Measurements from ENCODE around the gene PRICKLE2.

The PRICKLE2 gene

DNA sequence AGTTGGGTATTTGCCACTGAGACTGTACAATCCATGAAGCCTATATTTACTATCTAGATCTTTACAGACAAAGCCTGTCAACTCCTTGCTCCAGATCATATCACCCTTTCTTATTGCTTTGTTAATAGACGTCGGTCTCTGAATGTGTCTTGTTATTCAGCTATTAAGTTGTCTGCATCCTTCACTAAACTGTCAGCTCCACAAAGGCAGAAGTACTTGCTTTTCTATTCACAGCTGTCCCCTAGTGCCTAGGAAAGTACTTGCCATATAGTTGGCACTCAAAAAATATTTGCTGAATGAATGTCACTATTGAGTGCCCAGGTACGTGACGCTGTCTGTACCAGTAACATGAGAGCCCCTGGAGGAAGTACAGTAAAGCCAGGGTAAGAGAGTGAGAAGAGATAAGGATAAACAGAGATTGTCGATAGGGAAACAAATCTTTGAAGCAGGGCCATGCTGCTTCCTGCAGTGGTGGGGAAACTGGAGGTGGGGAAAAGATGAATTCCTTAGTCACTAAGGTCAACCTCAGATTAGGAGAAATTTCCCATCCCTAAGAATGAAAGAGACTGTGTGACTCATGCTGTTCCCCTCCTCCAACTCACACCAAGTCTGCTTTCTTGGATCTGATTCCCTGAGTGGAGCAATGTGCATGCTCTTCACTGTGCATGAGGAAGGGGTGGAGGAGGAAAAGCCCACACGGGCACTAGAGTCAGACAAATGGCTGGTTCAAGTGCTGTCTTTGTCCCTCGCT is 36.3 kb downstream of the PRICKLE2 start:
- peak; percentile 95 for DNase-seq (ENCODE audit: low spot score)

DNA sequence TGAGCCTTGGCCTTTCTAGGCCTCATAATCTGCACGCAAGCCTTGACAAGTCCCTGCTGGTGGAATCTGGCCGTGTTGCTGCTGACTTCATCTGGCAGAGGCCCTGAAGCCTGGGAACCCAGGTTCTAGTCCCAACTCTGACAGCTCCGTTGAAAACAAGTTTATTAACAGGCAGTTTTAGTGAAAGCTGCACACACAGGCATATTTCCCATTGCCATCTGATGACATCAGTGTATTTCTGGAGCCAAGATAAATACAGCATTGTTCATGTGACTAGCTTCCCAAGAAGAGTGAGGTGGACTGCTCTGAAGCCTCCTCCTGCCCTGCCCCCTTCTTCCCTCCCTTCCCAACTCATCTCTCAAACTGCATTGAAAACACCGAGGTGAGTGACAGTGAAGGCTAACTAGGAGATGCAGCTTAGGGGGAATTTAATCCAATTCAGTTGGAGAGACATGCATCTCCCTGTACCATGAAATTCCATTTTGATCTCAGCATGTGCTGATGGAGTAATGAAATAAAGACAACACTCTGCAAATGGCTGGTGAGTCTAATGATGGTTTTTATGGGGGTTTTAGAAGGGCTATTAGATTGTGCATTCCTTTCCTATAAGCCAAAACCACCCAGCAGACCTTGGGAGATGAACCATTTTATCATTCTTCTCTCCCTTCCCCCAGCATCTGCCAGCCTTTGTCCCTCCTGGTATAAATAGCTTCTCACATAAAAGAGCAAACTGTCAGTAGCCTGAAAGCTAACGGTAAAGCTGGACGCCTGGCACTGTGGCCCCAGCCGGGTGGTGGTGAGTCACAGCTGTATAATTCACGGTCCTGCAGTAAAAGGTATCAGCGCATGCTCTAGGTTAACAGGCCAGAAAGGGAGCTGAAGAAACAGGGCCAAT is 38.0 kb downstream of the PRICKLE2 start:
- peak; percentile 98 for DNase-seq (ENCODE audit: low spot score)

DNA sequence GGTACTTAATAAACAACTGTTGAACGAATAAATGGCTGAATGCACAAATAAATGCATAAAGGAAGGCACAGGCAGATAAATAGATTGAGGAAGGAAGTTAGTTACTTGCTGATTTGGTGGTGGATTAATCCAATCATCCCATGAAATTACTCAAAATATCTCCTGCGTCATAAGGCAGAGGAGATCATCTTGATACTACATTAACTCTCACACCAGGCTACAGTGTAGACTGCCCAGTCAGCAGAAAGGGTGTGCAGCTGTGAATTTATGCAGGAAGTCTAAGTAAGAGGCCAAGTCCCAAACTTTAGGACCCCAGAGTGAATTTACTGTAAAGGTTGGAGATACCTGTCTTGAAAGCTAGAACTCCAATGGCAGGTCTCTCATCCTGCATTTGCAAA is 38.6 kb downstream of the PRICKLE2 start:
- DNase-seq (ENCODE audit: low spot score), result no peak

DNA sequence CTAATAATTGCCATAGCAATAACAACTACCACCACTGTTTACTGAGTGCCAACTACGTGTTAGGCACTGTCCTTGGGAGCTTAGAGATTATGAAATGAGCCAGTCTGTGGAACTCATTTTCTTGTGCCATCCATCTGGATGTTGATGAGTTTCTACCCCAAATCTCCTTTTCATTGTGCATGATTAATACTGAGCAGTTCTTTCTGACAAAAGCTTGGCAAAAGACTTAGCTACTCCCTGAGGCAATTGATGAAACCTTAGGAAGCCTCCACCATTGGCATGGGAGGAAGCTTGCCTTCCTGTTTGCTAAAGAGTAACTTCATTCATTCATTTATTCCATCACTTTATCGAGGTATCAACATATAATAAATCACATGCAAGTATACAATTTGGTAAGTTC is 39.8 kb downstream of the PRICKLE2 start:
- no peak for DNase-seq (ENCODE audit: low spot score)

DNA sequence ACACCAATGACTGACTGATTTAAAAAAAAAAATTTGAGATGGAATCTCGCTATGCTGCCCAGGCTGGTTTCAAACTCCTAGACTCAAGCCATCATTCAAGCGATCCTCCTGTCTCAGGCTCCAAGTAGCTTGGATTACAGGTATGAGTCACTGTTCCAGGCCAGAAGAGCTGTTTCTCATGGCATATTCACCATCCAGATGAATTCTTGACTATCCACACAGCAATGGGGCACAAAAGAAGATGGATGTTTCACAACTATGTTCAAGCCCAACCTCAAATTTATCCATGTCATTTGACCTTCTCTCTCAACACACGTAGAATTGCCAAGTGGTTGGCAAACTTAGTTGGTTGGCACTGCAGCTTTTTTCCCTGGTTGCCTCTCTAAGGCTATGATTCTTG is 40.6 kb downstream of the PRICKLE2 start:
- peak; percentile 67 for DNase-seq (ENCODE audit: low spot score)

DNA sequence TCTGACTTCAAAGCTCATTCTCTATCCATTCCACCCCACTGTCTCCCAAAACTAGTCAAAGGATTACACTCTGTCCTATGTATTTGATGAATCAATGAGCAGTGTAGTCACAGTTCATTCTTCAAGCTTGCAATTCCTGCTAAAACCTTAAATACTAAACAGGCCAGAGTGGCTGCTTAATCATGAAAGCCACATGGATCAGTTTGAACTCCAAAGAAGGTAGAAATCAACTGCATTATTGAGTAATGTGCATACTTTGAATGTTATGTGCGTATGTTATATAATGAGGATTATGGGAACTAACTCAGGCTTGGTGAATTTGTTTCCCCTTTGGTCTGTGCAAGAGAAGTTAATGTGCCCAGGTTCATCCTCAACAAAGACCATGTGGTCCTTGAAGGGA is 45.4 kb downstream of the PRICKLE2 start:
- DNase-seq (ENCODE audit: low spot score), result no peak

DNA sequence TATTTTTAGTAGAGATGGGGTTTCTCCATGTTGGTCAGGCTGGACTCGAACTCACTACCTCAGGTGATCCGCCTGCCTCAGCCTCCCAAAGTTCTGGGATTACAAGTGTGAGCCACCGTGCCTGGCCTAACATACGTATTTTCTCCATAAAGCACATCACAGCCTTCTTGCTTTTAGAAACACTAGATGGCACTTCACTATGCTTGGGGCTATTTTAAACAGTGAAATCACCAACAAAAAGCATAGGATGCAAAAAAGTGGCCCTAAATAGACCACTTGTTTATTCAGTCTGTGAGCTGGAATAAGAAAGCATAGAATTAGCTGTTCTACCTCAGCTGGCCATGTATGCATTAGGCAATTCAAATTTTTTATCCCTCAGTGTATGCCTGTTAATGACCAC is 46.0 kb downstream of the PRICKLE2 start:
- no peak for DNase-seq (ENCODE audit: low spot score)

DNA sequence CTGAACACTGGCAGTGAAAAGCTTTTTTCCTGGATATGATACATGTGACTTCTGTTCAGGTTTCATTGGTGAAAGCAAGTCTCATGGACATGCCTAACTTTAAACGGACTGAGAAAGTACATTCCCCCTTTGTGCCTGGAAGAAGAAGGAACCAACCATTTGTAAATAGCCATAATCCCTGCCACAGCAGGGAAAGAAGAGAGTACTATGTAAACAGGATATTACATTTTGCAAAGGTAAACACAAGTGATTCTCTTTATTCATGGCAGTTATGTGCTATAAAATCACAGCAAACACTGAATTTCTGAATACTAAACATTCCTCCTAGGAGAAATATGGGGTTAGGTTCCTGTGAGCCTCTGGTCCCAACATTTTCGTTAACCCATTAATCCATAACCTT is 46.8 kb downstream of the PRICKLE2 start:
- no peak for DNase-seq (ENCODE audit: low spot score)

DNA sequence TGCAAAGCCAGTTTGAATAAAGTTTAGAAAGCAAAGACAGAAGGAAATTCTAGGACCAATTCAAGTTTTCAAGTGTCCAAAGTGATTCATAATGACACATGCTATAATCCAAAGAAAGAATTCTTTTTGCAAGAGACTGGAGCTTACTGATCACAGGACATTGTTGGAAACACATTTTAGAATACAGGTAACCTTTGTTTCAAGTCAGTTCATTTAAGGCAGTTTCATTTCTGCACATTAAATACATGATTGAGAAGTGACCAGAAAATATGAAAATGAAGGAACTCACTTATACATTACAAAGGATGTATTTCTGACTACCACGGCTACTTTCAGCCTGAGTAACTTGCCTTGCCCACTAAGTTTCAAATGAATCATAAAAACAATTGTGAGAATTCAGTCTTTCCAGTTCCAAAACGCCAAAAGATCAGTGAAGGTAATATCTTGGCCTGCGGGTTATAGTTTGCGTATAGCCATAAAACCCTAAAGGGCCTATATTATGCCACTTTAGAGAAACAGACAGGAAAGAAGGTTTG is 48.7 kb downstream of the PRICKLE2 start:
- DNase-seq (ENCODE audit: low spot score), result peak; percentile 71

DNA sequence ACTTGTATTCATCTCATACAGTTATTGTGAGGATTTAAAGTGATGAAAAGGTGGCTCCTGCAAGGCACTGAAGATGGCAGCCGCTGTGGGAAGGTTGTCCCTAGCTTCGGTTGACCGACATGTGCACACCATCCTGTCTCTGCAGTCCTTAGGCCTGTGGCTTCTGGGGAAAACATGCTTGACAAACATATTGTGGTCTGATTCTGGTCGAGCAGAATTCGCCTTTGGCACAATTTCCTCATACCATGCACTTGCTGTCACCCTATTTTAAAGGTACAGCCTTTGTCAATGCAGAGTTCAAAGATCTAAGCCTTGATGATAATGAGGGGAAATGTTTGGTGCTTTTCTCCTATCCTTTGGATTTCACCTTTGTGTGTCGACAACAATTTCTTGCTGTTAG is 50.9 kb downstream of the PRICKLE2 start:
- peak; percentile 89 for DNase-seq (ENCODE audit: low spot score)

DNA sequence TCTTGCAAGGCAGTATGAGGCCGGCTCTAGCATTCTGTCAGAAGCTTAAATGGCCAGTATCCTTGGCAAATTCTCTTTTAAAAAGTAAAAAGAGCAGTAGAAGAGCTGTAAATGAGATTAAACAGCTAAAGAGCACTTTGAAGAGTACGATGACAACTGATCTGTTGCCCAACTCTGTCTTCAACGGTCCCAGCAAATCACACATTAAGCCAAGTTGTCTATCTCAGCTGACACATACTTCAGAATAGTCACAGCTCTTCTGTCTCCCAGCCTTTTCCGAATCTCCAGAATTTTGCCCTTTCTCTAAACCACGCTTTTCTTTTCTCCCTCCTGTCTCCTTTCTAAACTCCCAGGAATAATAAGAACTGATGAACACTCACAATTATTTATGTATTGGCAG is 51.7 kb downstream of the PRICKLE2 start:
- no peak for DNase-seq (ENCODE audit: low spot score)

DNA sequence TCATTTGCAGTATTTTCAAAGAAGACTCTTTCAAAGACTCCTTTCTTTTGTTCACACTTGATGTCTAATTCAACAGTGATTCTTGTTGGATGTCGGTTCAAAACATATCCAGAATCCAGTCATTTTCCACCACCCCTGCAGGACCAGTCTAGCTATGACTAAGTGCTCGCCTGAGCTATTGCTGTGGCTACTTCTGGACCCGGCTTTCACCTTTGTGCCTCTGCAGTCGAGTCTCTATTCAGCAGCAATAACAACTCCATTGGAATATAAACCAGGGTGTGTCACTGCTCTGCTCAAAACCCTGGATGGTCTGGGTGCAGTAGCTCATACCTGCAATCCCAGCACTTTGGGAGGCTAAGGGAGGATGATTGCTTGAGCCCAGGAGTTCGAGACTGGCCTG is 55.0 kb downstream of the PRICKLE2 start:
- no peak for DNase-seq (ENCODE audit: low spot score)

DNA sequence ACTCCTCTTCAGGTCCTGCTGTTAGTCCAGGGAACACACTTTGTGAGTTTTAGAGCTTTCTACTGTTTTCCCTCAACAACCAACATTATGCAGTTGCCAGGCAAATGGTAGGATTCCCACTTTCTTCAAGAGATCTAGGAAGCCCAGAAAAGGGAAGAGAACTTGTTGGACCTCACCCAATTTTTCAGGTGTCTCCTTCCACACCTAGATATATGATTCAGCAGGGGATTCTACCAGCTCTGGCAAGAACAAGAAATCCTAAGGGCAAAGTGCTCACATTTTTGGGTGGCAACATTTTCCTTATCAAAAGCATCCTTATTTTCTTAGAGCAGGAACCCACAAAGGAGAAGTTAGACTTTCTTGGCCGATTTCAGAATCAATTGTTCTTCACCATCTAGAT is 57.4 kb downstream of the PRICKLE2 start:
- DNase-seq (ENCODE audit: low spot score), result no peak

DNA sequence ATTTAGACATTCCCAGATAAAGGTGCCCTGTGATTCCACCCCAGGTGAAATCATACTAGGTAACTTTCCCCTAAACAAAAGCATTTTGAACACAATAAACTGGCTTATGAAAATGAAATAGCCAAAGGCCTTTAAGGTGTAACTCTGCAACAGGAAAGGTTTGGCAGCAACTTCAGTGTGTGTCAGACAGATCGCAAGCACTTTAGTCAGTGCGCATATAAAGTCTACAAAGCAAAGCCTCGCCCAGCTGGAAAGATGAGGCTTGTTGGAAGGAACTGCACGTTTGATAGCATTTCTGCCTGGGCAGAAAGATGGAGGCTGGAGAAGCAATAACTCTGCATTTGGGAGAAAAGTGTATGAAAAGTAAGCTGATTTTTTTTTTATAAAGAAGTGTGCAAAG is 57.9 kb downstream of the PRICKLE2 start:
- no peak for DNase-seq (ENCODE audit: low spot score)

DNA sequence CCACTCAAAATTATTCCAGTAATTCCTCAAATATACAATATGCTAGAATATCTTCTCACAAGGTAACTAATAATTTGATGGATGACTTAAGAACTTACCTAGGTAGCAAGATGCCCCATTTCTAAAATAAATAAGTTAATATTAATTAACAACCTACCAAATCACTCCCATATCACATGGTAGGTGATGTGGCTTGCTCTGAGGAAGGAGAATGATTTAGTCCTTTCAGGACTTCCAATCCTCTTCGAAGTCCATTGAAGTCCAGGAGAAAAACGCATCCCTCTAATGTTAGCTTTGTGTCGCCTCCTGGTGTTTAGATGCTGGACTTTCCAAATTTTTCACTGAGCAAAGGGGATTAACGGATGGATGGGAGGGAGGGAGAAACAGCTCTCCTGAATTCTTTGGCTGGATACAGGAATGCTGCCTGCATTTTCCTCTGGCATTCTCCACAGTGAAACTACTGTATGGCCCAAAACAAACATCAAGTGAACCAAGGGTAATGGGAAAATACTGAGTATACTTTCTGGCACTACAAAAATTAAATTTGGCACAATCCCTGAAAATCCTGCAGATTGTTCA is 58.6 kb downstream of the PRICKLE2 start:
- no peak for DNase-seq (ENCODE audit: low spot score)

DNA sequence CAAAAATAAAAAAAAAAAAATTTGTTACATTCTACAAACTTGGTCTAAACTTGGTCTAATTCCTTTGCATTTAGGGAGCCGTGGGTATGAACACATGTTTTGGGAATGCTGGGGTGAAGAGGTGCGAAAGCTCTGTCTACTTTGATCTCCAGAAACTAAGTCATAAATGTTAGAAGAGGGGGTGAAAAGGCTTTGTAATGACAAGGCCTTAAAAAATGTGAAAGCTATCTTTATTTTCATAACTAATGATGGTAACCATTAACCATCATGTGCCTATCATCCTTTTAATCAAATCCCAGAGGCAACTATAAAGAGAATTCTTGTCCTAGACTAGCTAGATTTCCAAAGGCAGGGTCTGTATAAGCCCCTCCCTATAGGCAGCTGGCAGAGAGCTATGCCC is 60.9 kb downstream of the PRICKLE2 start:
- peak; percentile 68 for DNase-seq (ENCODE audit: low spot score)

DNA sequence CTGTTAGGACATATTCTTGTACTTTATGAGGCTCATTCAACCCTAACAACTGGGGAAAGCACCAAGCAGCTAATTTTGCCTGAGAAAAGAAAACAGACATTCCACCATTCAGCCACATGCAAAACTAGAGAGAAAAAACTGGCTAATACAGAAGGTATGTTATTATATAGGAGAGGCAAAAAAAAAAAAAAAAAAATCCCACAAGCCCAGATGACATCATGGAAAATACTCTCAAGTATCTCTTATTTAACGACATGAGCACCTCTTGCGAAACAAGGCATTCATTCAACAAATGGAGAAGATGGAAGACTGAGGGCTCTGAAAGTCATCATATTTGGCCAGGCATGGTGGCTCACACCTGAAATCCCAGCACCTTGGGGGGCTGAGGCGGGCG is 61.5 kb downstream of the PRICKLE2 start:
- peak; percentile 93 for DNase-seq (ENCODE audit: low spot score)

DNA sequence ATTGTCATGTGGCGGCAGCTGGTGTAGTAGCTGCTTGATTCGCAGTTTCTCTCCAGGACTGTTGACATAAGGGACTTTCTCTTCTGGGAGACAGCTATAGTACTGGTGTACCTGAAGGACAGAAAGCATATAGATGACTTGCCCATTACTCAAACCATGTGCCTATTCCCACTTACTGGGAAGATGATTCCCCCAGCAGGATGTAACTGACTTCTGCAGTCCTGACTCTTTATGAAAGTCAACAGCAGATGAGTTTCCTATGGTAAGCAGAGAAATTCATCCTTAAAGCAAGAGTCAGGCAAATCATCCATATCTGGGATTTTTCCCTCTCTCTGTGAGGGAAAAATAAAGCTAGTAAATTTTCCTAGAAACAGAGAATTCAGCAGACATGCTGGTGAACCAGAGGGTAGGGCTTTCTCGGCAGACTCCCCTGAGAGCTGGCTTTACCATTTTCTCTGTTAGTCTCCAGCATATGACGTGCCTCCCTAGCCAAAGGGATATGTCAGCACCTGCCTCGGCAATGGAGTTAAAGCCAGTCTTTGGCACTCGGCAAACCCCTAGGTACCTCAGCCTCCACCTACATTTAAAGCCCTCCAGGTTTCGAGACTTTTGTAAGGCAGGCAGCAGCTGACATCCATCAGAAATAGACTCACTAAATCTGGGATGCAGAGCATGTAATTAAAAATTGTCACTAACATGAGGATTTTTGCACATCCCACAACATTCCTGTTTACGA is 62.1 kb downstream of the PRICKLE2 start:
- DNase-seq (ENCODE audit: low spot score), result peak; percentile 18

DNA sequence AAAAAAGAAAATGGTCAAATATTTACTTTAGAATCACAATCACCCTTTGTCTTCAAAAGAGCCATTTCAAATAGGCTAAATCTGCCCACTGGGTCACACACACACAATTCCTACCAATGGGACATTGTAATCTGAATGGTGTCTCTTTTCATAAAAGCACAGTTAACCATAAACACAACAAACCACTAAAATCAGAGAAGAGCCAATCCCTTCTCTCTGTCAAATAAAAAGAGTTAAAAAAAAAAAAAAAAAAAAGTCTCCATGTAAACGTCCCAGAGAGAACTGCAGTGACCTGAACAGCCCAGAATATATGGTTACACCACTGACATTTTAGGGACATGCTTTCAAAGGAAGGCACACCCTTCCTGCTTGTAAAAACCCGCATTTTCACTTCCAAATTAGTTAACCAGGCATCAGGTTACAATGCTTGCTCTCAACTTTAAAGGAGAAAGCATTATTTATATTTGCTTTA is 63.7 kb downstream of the PRICKLE2 start:
- no peak for DNase-seq (ENCODE audit: low spot score)

DNA sequence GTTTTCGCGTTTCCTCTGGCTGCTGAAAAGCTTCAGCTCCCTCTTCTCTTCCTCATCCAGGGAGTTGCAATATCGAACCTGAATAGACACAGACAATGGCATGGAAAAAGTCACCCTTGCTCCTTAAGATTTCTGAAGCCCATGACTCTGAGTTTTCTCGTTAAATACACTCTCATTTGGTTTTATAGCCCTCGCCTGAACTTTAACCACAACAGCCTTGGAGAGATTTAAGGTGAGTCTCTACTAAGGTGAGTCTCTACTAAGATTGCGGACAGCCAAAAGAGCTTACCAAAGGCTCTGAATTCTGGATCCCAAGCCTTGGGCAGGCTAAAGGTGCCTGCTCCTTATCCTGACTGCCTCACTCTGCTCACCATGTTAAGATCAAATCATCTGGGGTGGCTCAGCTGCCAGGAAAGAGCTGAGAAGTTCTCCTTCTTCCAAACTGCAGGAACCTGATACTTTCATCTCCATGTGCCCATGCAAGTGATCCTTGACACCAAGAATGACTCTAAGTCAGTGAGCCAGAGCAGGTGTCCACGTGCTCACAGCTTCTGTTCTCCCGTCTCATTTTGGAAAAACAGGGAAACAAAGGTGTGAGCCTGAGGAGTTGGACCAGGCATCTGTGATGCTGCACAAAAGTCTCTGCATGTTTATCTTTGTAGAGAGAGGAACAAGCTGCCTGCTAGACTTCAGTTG is 65.1 kb downstream of the PRICKLE2 start:
- no peak for DNase-seq (ENCODE audit: low spot score)

DNA sequence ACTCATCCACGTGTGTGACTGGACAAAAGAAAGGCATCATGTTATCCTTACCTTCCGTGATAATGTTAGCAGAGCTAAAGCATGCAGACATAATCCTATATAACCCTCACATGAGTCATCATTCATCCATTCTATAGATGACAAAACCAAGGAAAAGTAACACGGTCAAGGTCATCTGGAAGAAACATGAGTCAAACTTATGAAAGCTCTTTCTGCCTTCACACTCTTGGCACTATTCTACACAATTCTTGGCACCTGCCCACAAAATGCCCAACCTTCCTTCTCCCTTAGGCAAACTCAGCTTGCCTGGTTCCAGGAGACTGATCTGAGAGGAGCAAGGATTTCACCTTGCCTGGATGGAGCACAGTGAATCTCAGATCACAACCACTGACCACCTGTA is 66.9 kb downstream of the PRICKLE2 start:
- DNase-seq (ENCODE audit: low spot score), result peak; percentile 13

Measured in kidney tubule cell (primary cell).